GM20000 (cell line): Measurements from ENCODE around the gene FERMT2.

Experiments
- DNase-seq: peaks from one replicate; pipeline ENCODE4 v3.0.0; 2012; ENCODE audit warnings: low spot score
- TF ChIP-seq, protein P1 (sequence below): IDR thresholded peaks from 2 replicates; pipeline ENCODE4 v1.5.1; 2012; ENCODE audit warnings: mild to moderate bottlenecking, control low read depth; ENCODE audit errors: extremely low read depth, missing control alignments

The FERMT2 gene

DNA sequence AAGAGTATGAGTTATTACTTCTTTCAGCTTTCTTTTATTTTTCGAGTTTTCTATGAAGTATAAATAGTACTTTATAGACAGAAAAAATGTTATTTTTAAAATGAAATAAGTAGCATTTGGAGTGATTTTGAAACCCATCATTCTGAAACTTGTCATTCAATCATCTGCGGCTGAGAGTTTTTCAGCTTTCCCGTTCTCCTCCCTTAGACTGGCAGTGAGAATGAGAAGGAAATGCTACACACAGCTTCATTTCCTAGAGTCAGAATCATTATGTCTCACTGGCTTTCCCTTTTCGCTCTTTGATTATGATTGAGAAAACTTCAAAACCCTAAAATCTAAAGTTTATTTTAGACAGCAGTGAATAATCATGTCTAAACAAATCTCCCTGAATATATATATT, 125.8 kb downstream of the FERMT2 start:
- TF ChIP-seq, protein P1, sequence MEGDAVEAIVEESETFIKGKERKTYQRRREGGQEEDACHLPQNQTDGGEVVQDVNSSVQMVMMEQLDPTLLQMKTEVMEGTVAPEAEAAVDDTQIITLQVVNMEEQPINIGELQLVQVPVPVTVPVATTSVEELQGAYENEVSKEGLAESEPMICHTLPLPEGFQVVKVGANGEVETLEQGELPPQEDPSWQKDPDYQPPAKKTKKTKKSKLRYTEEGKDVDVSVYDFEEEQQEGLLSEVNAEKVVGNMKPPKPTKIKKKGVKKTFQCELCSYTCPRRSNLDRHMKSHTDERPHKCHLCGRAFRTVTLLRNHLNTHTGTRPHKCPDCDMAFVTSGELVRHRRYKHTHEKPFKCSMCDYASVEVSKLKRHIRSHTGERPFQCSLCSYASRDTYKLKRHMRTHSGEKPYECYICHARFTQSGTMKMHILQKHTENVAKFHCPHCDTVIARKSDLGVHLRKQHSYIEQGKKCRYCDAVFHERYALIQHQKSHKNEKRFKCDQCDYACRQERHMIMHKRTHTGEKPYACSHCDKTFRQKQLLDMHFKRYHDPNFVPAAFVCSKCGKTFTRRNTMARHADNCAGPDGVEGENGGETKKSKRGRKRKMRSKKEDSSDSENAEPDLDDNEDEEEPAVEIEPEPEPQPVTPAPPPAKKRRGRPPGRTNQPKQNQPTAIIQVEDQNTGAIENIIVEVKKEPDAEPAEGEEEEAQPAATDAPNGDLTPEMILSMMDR: no peak

GRCh38 chr14:52824462-52824861, 126.4 kb downstream of the FERMT2 start:
- TF ChIP-seq, protein P1: no peak
- DNase-seq: no peak

More for the DNA sequence above, 125.8 kb downstream of the FERMT2 start:
- peak; percentile 24 for DNase-seq

GRCh38 chr14:52821805-52822250, 129.0 kb downstream of the FERMT2 start:
- no peak for DNase-seq
- TF ChIP-seq, protein P1: no peak

GRCh38 chr14:52808101-52808500, 142.7 kb downstream of the FERMT2 start:
- TF ChIP-seq, protein P1: no peak
- no peak for DNase-seq
